AG09319 (cell line): ENCODE data around the gene CNTNAP2.

Experiments used
- DNase-seq: peaks from one replicate; pipeline ENCODE4 v3.0.0-alpha.2; 2010; ENCODE audit warnings: low read depth; ENCODE audit errors: extremely low read depth
- CTCF ChIP-seq: IDR thresholded peaks from 2 replicates; pipeline ENCODE4 v1.5.1; 2011; ENCODE audit warnings: low read depth, mild to moderate bottlenecking, inconsistent platforms, low read length, moderate library complexity

The CNTNAP2 gene

GRCh38 chr7:148104136-148104716, 1987.6 kb downstream of the CNTNAP2 start:
- DNase-seq = no peak
- TF ChIP-seq CTCF = no peak

- no peak for TF ChIP-seq CTCF
- DNase-seq = no peak
These were observed 1988.3 kb downstream of the CNTNAP2 start for GRCh38 chr7:148104924-148105323.

GRCh38 chr7:148105853-148106252, 1989.3 kb downstream of the CNTNAP2 start:
- no peak for DNase-seq
- TF ChIP-seq CTCF = no peak

- no peak for TF ChIP-seq CTCF
- DNase-seq = no peak
These were observed 1991.0 kb downstream of the CNTNAP2 start for GRCh38 chr7:148107443-148108127.

- no peak for TF ChIP-seq CTCF
- no peak for DNase-seq
These were observed 1991.8 kb downstream of the CNTNAP2 start for GRCh38 chr7:148108381-148108780.

- DNase-seq = no peak
- no peak for TF ChIP-seq CTCF
These were observed 1993.7 kb downstream of the CNTNAP2 start for GRCh38 chr7:148110097-148110868.

GRCh38 chr7:148114804-148115203, 1998.2 kb downstream of the CNTNAP2 start:
- TF ChIP-seq CTCF = no peak
- no peak for DNase-seq
